ENCODE results near the gene ASTN2. TPM values are rescaled to one million over a fixed set of nuclear protein-coding genes. Genes with fewer than 3 reads are reported as not detected.

ASTN2 gene
- total and polyA plus RNA-seq, 9 of the 15 experiments (the other 6 are each of a cell fraction or from before 2014, with no cell fraction given), result 0.56 to 3.5 (median 1.9) TPM

- TF ChIP-seq ZBTB40 (IDR thresholded peaks at IDR 0.05) (no peak), ZBTB40 (CRISPR knock-in tag; IDR thresholded peaks at IDR 0.05) (no peak), ZFP30 (CRISPR knock-in tag; IDR thresholded peaks at IDR 0.05; ENCODE audit: borderline replicate concordance) (no peak), MIER1 (IDR thresholded peaks at IDR 0.05; ENCODE audit: low read depth) (no peak), HES1 (IDR thresholded peaks at IDR 0.05; ENCODE audit: low read depth) (peak; percentile 60; the same call in 1 of the 2 replicates), SMARCC2 (IDR thresholded peaks at IDR 0.05; ENCODE audit: low read depth) (peak; percentile 69), BHLHE40 (IDR thresholded peaks at IDR 0.05; ENCODE audit: low read length) (no peak; the same call in 1 of the 2 replicates), NCOA4 (IDR thresholded peaks at IDR 0.05; ENCODE audit: partially characterized antibody) (no peak), NFYB (IDR thresholded peaks at IDR 0.05; ENCODE audit: extremely low read depth, insufficient read length) (no peak), ZNF282 (CRISPR knock-in tag; IDR thresholded peaks at IDR 0.05) (no peak), ELF4 (CRISPR knock-in tag; IDR thresholded peaks at IDR 0.05) (peak; percentile 75), PURB (CRISPR knock-in tag; IDR thresholded peaks at IDR 0.05; ENCODE audit: low read depth) (no peak), ZNF668 (CRISPR knock-in tag; IDR thresholded peaks at IDR 0.05) (no peak), FOXA3 (CRISPR knock-in tag; conservative IDR thresholded peaks at IDR 0.05 in 1 of 2, IDR thresholded peaks at IDR 0.05 in 1 of 2) (no peak), ESRRA (IDR thresholded peaks at IDR 0.05; ENCODE audit: borderline replicate concordance, low read depth) (peak; percentile 56; the same call in 1 of the 2 replicates), ZBTB12 (CRISPR knock-in tag; IDR thresholded peaks at IDR 0.05) (peak; percentile 87), ZKSCAN1 (IDR thresholded peaks at IDR 0.05; ENCODE audit: low read depth, low read length) (no peak)
These were observed 948.3 kb downstream of the ASTN2 start (continued) for GRCh38 chr9:116466271-116467235.

Measured in K562 (cell line).